ENCODE measurements around the gene SEH1L.
"Not testable (repeated sequence)": the region's sequence is repeated elsewhere in the genome, so short reads cannot be mapped to it uniquely, and the experiment has no call there.

The SEH1L gene

GRCh38 chr18:12997330-12997729 lies 49.5 kb downstream of the SEH1L start:
- not testable (repeated sequence) for DNase-seq

- DNase-seq: no peak
These were observed 50.7 kb downstream of the SEH1L start for GRCh38 chr18:12998332-12999060.

GRCh38 chr18:13003466-13003896 lies 55.7 kb downstream of the SEH1L start:
- no peak for DNase-seq

GRCh38 chr18:13004396-13004795 lies 56.6 kb downstream of the SEH1L start:
- no peak for DNase-seq

- no peak for DNase-seq
These were observed 57.5 kb downstream of the SEH1L start for GRCh38 chr18:13005289-13005688.

- DNase-seq: no peak
These were observed 58.9 kb downstream of the SEH1L start for GRCh38 chr18:13006531-13007247.

- DNase-seq: no peak
These were observed 59.4 kb downstream of the SEH1L start for GRCh38 chr18:13007248-13007560.

- DNase-seq: no peak
These were observed 63.9 kb downstream of the SEH1L start for GRCh38 chr18:13011719-13012118.

GRCh38 chr18:13014232-13014631 lies 66.4 kb downstream of the SEH1L start:
- DNase-seq: no peak

- DNase-seq: no peak
These were observed 67.0 kb downstream of the SEH1L start for GRCh38 chr18:13014818-13015217.

- DNase-seq: no peak
These were observed 69.5 kb downstream of the SEH1L start for GRCh38 chr18:13017247-13017875.

GRCh38 chr18:13018374-13018773 lies 70.6 kb downstream of the SEH1L start:
- DNase-seq: no peak

- DNase-seq: no peak
These were observed 71.5 kb downstream of the SEH1L start for GRCh38 chr18:13019301-13019700.

GRCh38 chr18:13022644-13023043 lies 74.8 kb downstream of the SEH1L start:
- DNase-seq: no peak

GRCh38 chr18:13025233-13025632 lies 77.4 kb downstream of the SEH1L start:
- DNase-seq: no peak

- no peak for DNase-seq
These were observed 78.9 kb downstream of the SEH1L start for GRCh38 chr18:13026583-13027270.

GRCh38 chr18:13028869-13029268 lies 81.1 kb downstream of the SEH1L start:
- no peak for DNase-seq

GRCh38 chr18:13032173-13032572 lies 84.4 kb downstream of the SEH1L start:
- no peak for DNase-seq

- no peak for DNase-seq
These were observed 87.6 kb downstream of the SEH1L start for GRCh38 chr18:13035249-13035914.

GRCh38 chr18:13036622-13037320 lies 89.0 kb downstream of the SEH1L start:
- no peak for DNase-seq

Measured in activated effector memory CD4-positive, alpha-beta T cell treated with anti-CD3 and anti-CD28 coated beads, Interleukin-2, amount 50 U/mL, for 16 hours (primary cell).